OCI-LY1 (cell line): Measurements from ENCODE around the gene LRRN3.

ENCODE experiments used
- H2AFZ ChIP-seq: fragments of 200-600 bp; sonication (generic), shearing (Covaris generic); 2 replicates; pipeline ENCODE4 v1.6.0; 2014; ENCODE audit warnings: antibody characterized with exemption, mild to moderate bottlenecking, low read length
- H3F3A ChIP-seq: fragments of 200-600 bp; sonication (generic), shearing (Covaris generic); 2 replicates; pipeline ENCODE4 v1.6.0; 2014; ENCODE audit warnings: mild to moderate bottlenecking, antibody characterized with exemption, low read length, moderate library complexity; ENCODE audit not compliant: insufficient read depth
- H3K27ac ChIP-seq: fragments of 200-600 bp; sonication (generic); 2 replicates; pipeline ENCODE4 v1.5.1; 2014; ENCODE audit warnings: low read length, mixed run types, mild to moderate bottlenecking, low read depth; ENCODE audit not compliant: poor library complexity, severe bottlenecking
- H3K27me3 ChIP-seq: fragments of 200-600 bp; sonication (generic); 2 replicates; pipeline ENCODE4 v1.6.0; 2014; ENCODE audit warnings: antibody characterized with exemption, mild to moderate bottlenecking, low read length, moderate library complexity; ENCODE audit not compliant: insufficient read depth
- H3K36me3 ChIP-seq: fragments of 200-600 bp; sonication (generic); 2 replicates; pipeline ENCODE4 v1.6.1; 2014; ENCODE audit warnings: mild to moderate bottlenecking, antibody characterized with exemption, low read length, moderate library complexity, mixed read lengths; ENCODE audit not compliant: insufficient read depth
- H3K4me1 ChIP-seq: fragments of 200-600 bp; sonication (generic); 2 replicates; pipeline ENCODE4 v1.5.1; 2014; ENCODE audit warnings: mild to moderate bottlenecking, low read length, moderate library complexity; ENCODE audit not compliant: insufficient read depth, severe bottlenecking
- H3K4me2 ChIP-seq: fragments of 200-600 bp; sonication (generic), shearing (Covaris generic); 2 replicates; pipeline ENCODE4 v1.6.1; 2014; ENCODE audit warnings: low read length
- H3K4me3 ChIP-seq: fragments of 200-600 bp; sonication (generic); 2 replicates; pipeline ENCODE4 v1.5.1; 2014; ENCODE audit warnings: low read length, low read depth, mild to moderate bottlenecking, mixed read lengths; ENCODE audit not compliant: poor library complexity, severe bottlenecking
- H3K79me2 ChIP-seq: fragments of 200-600 bp; shearing (Covaris generic); 2 replicates; pipeline ENCODE4 v1.6.1; 2016; ENCODE audit warnings: mixed run types, low read length, mixed read lengths; ENCODE audit not compliant: insufficient read depth
- H3K9ac ChIP-seq: fragments of 200-600 bp; sonication (generic), shearing (Covaris generic); 2 replicates; pipeline ENCODE4 v1.6.1; 2014; ENCODE audit warnings: mild to moderate bottlenecking, low read length, mixed read lengths
- H3K9me2 ChIP-seq: fragments of 200-600 bp; sonication (generic), shearing (Covaris generic); 2 replicates; pipeline ENCODE4 v1.6.1; 2014; ENCODE audit warnings: low read depth, mild to moderate bottlenecking, low read length, mixed read lengths
- H3K9me3 ChIP-seq: fragments of 200-600 bp; shearing (Covaris generic); 2 replicates; pipeline ENCODE4 v1.6.1; 2014; ENCODE audit warnings: low read length, mixed read lengths
- H4K20me1 ChIP-seq: fragments of 200-600 bp; sonication (generic), shearing (Covaris generic); 2 replicates; pipeline ENCODE4 v1.6.0; 2016; ENCODE audit warnings: mild to moderate bottlenecking, low read length; ENCODE audit not compliant: insufficient read depth
- EZH2 ChIP-seq: fragments of 200-600 bp; sonication (generic), shearing (Covaris generic); IDR thresholded peaks from 2 replicates; pipeline ENCODE4 v1.8.0; 2017; ENCODE audit warnings: borderline replicate concordance, mixed run types, mild to moderate bottlenecking, antibody characterized with exemption, low read length, moderate library complexity, mixed read lengths
- TF ChIP-seq, protein P1 (sequence below): fragments of 200-600 bp; sonication (generic), shearing (Covaris generic); IDR thresholded peaks from 2 replicates; pipeline ENCODE4 v1.5.1; 2017; ENCODE audit warnings: mild to moderate bottlenecking, antibody characterized with exemption, low read length, moderate library complexity, mixed read lengths

Gene LRRN3

GRCh38 chr7:111043561-111043960 is 47.4 kb upstream of the LRRN3 start:
- no peak overlapping the region for H3K27ac ChIP-seq
- TF ChIP-seq, protein P1, sequence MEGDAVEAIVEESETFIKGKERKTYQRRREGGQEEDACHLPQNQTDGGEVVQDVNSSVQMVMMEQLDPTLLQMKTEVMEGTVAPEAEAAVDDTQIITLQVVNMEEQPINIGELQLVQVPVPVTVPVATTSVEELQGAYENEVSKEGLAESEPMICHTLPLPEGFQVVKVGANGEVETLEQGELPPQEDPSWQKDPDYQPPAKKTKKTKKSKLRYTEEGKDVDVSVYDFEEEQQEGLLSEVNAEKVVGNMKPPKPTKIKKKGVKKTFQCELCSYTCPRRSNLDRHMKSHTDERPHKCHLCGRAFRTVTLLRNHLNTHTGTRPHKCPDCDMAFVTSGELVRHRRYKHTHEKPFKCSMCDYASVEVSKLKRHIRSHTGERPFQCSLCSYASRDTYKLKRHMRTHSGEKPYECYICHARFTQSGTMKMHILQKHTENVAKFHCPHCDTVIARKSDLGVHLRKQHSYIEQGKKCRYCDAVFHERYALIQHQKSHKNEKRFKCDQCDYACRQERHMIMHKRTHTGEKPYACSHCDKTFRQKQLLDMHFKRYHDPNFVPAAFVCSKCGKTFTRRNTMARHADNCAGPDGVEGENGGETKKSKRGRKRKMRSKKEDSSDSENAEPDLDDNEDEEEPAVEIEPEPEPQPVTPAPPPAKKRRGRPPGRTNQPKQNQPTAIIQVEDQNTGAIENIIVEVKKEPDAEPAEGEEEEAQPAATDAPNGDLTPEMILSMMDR: no peak
- no peak for TF ChIP-seq EZH2

DNA sequence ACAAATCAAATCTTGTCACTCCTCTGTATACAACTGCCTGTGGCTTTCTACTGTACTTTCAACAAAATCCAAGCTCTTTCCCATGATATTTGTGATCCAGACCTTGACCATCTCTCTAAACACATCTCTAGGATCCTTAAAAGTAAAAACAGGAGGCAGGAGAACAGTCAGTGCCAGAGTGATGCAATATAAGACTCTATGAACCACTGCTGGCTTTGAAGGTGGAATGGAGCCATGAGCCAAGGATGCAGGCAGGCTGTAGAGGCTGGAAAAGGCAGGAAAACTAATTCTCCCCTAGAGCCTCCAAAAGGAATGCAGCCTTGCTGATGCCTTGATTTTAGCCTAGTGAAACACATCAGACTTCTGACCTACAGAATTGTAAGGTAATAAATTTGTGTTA is 45.5 kb upstream of the LRRN3 start:
- Histone ChIP-seq H3K9ac (no peak overlapping the region), H3K27me3 (no peaks in the 10 kb centered on the region)

More at GRCh38 chr7:111043561-111043960, 47.4 kb upstream of the LRRN3 start:
- no peak overlapping the region for H3K4me3 ChIP-seq
- peaks cover 16% of the 10 kb centered on the region for H3K4me1 ChIP-seq
- H3K9me3 ChIP-seq: no peaks in the 10 kb centered on the region
- H3K4me2 ChIP-seq: no peak overlapping the region
- H3K79me2 ChIP-seq: no peaks in the 10 kb centered on the region
- no peaks in the 10 kb centered on the region for H4K20me1 ChIP-seq
- H3K27me3 ChIP-seq: no peaks in the 10 kb centered on the region
- H3F3A ChIP-seq: no peaks in the 10 kb centered on the region
- H2AFZ ChIP-seq: no peak overlapping the region
- H3K9ac ChIP-seq: no peak overlapping the region
- H3K9me2 ChIP-seq: no peaks in the 10 kb centered on the region
- H3K36me3 ChIP-seq: no peaks in the 10 kb centered on the region

GRCh38 chr7:111047595-111047994 is 43.3 kb upstream of the LRRN3 start:
- H2AFZ ChIP-seq: no peak overlapping the region
- H3K9ac ChIP-seq: no peak overlapping the region
- H3K9me3 ChIP-seq: no peaks in the 10 kb centered on the region
- H3K27me3 ChIP-seq: no peaks in the 10 kb centered on the region
- H3K27ac ChIP-seq: no peak overlapping the region
- no peak overlapping the region for H3K4me2 ChIP-seq
- H3K9me2 ChIP-seq: no peaks in the 10 kb centered on the region
- no peaks in the 10 kb centered on the region for H3F3A ChIP-seq
- H3K79me2 ChIP-seq: no peaks in the 10 kb centered on the region
- H3K36me3 ChIP-seq: no peaks in the 10 kb centered on the region
- H3K4me3 ChIP-seq: no peak overlapping the region
- no peak for TF ChIP-seq EZH2
- TF ChIP-seq, protein P1: no peak
- H3K4me1 ChIP-seq: peaks cover 4% of the 10 kb centered on the region
- no peaks in the 10 kb centered on the region for H4K20me1 ChIP-seq

More for the DNA sequence above, 45.5 kb upstream of the LRRN3 start:
- H3K4me3 ChIP-seq: no peak overlapping the region
- no peaks in the 10 kb centered on the region for H3K36me3 ChIP-seq
- no peaks in the 10 kb centered on the region for H3K79me2 ChIP-seq
- no peak overlapping the region for H3K4me2 ChIP-seq
- peaks cover 16% of the 10 kb centered on the region for H3K4me1 ChIP-seq
- no peaks in the 10 kb centered on the region for H3F3A ChIP-seq
- H3K27ac ChIP-seq: no peak overlapping the region
- H3K9me2 ChIP-seq: no peaks in the 10 kb centered on the region
- no peaks in the 10 kb centered on the region for H3K9me3 ChIP-seq
- no peaks in the 10 kb centered on the region for H4K20me1 ChIP-seq
- H2AFZ ChIP-seq: no peak overlapping the region
- TF ChIP-seq, protein P1: no peak
- TF ChIP-seq EZH2: no peak
